22Rv1 (cell line): ENCODE measurements around the gene ANO2.

ENCODE experiments used
- H3K27ac ChIP-seq: fragments of 450-650 bp; 2 replicates; pipeline ENCODE4 v1.5.1; 2017
- CTCF ChIP-seq: fragments of 450-650 bp; IDR thresholded peaks from 2 replicates; pipeline ENCODE4 v1.5.1; 2017; ENCODE audit warnings: mild to moderate bottlenecking
- ZFX ChIP-seq: fragments of 450-650 bp; IDR thresholded peaks from 2 replicates; pipeline ENCODE4 v1.6.1; 2017; ENCODE audit warnings: antibody characterized with exemption, borderline replicate concordance

The ANO2 gene

GRCh38 chr12:5692850-5693249, 252.2 kb downstream of the ANO2 start:
- TF ChIP-seq CTCF (no peak), ZFX (no peak)
- H3K27ac ChIP-seq = no peak overlapping the region

GRCh38 chr12:5691943-5692342, 253.1 kb downstream of the ANO2 start:
- no peak for TF ChIP-seq ZFX
- no peak for TF ChIP-seq CTCF
- no peak overlapping the region for H3K27ac ChIP-seq

- no peak for TF ChIP-seq ZFX
- no peak for TF ChIP-seq CTCF
- H3K27ac ChIP-seq = no peak overlapping the region
Measured at GRCh38 chr12:5690240-5690639, 254.8 kb downstream of the ANO2 start.

- no peak overlapping the region for H3K27ac ChIP-seq
- TF ChIP-seq ZFX = no peak
- TF ChIP-seq CTCF = 0 out of 2 replicates have a peak, but pooled peaks have one; percentile 6
Measured at GRCh38 chr12:5689773-5690172, 255.3 kb downstream of the ANO2 start.

- TF ChIP-seq CTCF (no peak), ZFX (no peak)
Measured at GRCh38 chr12:5688226-5688625, 256.8 kb downstream of the ANO2 start.

GRCh38 chr12:5685935-5686334, 259.1 kb downstream of the ANO2 start:
- H3K27ac ChIP-seq = no peak overlapping the region
- TF ChIP-seq CTCF (no peak), ZFX (no peak)

More at GRCh38 chr12:5688226-5688625, 256.8 kb downstream of the ANO2 start:
- H3K27ac ChIP-seq = no peak overlapping the region

GRCh38 chr12:5684989-5685388, 260.1 kb downstream of the ANO2 start:
- TF ChIP-seq CTCF = no peak
- TF ChIP-seq ZFX = no peak
- no peak overlapping the region for H3K27ac ChIP-seq
